ENCODE results near the gene PCDH15. TPM values are rescaled to one million over a fixed set of nuclear protein-coding genes. Genes with fewer than 3 reads are reported as not detected.

PCDH15 gene
- total RNA-seq, 2 experiments from 2014 or later = not detected

GRCh38 chr10:54585572-54585971 is 215.5 kb downstream of the PCDH15 start:
- Mint-ChIP-seq H3K9me3 (peaks cover 12% of the 10 kb centered on the region), H3K4me1 (ENCODE audit: low read depth) (no peaks in the 10 kb centered on the region), H3K27me3 (no peaks in the 10 kb centered on the region), H3K36me3 (ENCODE audit: low read depth) (no peaks in the 10 kb centered on the region), H3K4me3 (no peak overlapping the region), H3K27ac (no peak overlapping the region)
- no peak for TF ChIP-seq CTCF (IDR thresholded peaks at IDR 0.05)
- Histone ChIP-seq H3K27ac (ENCODE audit: low read depth in 1 of 2, low read length in 2 of 2) (no peak overlapping the region), H3K4me1 (ENCODE audit: insufficient read depth, low read length) (no peaks in the 10 kb centered on the region), H3K4me3 (ENCODE audit: low read length) (no peak overlapping the region), H3K9me3 (ENCODE audit: control insufficient read depth in 1 of 2, insufficient read depth in 1 of 2, low read length in 2 of 2) (peaks cover 4 to 7% of the 10 kb centered on the region in 2 experiments), H3K27me3 (ENCODE audit: control insufficient read depth in 1 of 2, insufficient read depth in 2 of 2, low read length in 2 of 2) (no peaks in the 10 kb centered on the region), H3K36me3 (ENCODE audit: insufficient read depth, low read length) (no peaks in the 10 kb centered on the region)
- intact Hi-C loops (cut with DNase I, micrococcal nuclease) = no loop called here
- ATAC-seq (ENCODE audit: poor library complexity) (no peak), DNase-seq (no peak)
- ChIA-PET POLR2A (no interaction called here), CTCF (no interaction called here)

GRCh38 chr10:54577682-54578081 is 223.3 kb downstream of the PCDH15 start:
- Histone ChIP-seq H3K27ac (ENCODE audit: low read depth in 1 of 2, low read length in 2 of 2) (no peak overlapping the region), H3K9me3 (ENCODE audit: control insufficient read depth in 1 of 2, insufficient read depth in 1 of 2, low read length in 2 of 2) (peaks cover 0 to 5% of the 10 kb centered on the region in 2 experiments), H3K4me3 (ENCODE audit: low read length) (no peak overlapping the region), H3K27me3 (ENCODE audit: control insufficient read depth in 1 of 2, insufficient read depth in 2 of 2, low read length in 2 of 2) (no peaks in the 10 kb centered on the region), H3K36me3 (ENCODE audit: insufficient read depth, low read length) (no peaks in the 10 kb centered on the region), H3K4me1 (ENCODE audit: insufficient read depth, low read length) (no peaks in the 10 kb centered on the region)
- no peak for TF ChIP-seq CTCF (IDR thresholded peaks at IDR 0.05)
- ChIA-PET CTCF (no interaction called here), POLR2A (no interaction called here)
- Mint-ChIP-seq H3K27ac (no peak overlapping the region), H3K36me3 (ENCODE audit: low read depth) (no peaks in the 10 kb centered on the region), H3K4me1 (ENCODE audit: low read depth) (no peaks in the 10 kb centered on the region), H3K9me3 (peaks cover 9% of the 10 kb centered on the region), H3K27me3 (no peaks in the 10 kb centered on the region), H3K4me3 (no peak overlapping the region)
- intact Hi-C loops (cut with DNase I, micrococcal nuclease) = no loop called here
- no peak for DNase-seq
- no peak for ATAC-seq (ENCODE audit: poor library complexity)

GRCh38 chr10:54576541-54576940 is 224.5 kb downstream of the PCDH15 start:
- Mint-ChIP-seq H3K36me3 (ENCODE audit: low read depth) (no peaks in the 10 kb centered on the region), H3K9me3 (peaks cover 11% of the 10 kb centered on the region), H3K4me3 (no peak overlapping the region), H3K27me3 (no peaks in the 10 kb centered on the region), H3K27ac (no peak overlapping the region), H3K4me1 (ENCODE audit: low read depth) (no peaks in the 10 kb centered on the region)
- Histone ChIP-seq H3K4me1 (ENCODE audit: insufficient read depth, low read length) (no peaks in the 10 kb centered on the region), H3K36me3 (ENCODE audit: insufficient read depth, low read length) (no peaks in the 10 kb centered on the region), H3K4me3 (ENCODE audit: low read length) (no peak overlapping the region), H3K27ac (ENCODE audit: low read depth in 1 of 2, low read length in 2 of 2) (no peak overlapping the region), H3K9me3 (ENCODE audit: control insufficient read depth in 1 of 2, insufficient read depth in 1 of 2, low read length in 2 of 2) (peaks cover 0 to 5% of the 10 kb centered on the region in 2 experiments), H3K27me3 (ENCODE audit: control insufficient read depth in 1 of 2, insufficient read depth in 2 of 2, low read length in 2 of 2) (no peaks in the 10 kb centered on the region)
- ChIA-PET CTCF (no interaction called here), POLR2A (no interaction called here)
- intact Hi-C loops (cut with DNase I, micrococcal nuclease) = no loop called here
- DNase-seq (no peak), ATAC-seq (ENCODE audit: poor library complexity) (no peak)
- no peak for TF ChIP-seq CTCF (IDR thresholded peaks at IDR 0.05)

All from CD4-positive, alpha-beta T cell (primary cell).